Transverse colon (tissue), 4 donors: Measurements from ENCODE around the gene SLC16A12. TPM values are rescaled to one million over a fixed set of nuclear protein-coding genes. Genes with fewer than 3 reads are reported as not detected.
A peak's percentile ranks its signal among the peaks of the same experiment; 100 is the strongest.

Experiments used
- DNase-seq: peaks from one replicate; pipeline ENCODE4 v3.0.0-alpha.2; 2019
- H3K27ac ChIP-seq, 4 donors: fragments of 200-600 bp; sonication (generic); 2 replicates each; pipeline ENCODE4 v1.5.1; 2016 to 2018; ENCODE audit warnings: inconsistent platforms in 4 of 4
- H3K27me3 ChIP-seq: fragments of 200-600 bp; sonication (generic); 2 replicates; pipeline ENCODE4 v1.5.1; 2017; ENCODE audit warnings: inconsistent platforms
- H3K36me3 ChIP-seq, 4 donors: fragments of 200-600 bp; sonication (generic); 2 replicates each; pipeline ENCODE4 v1.5.1; 2017 to 2019; ENCODE audit warnings: inconsistent platforms in 4 of 4
- H3K4me1 ChIP-seq, 4 donors: fragments of 200-600 bp; sonication (generic); 2 replicates each; pipeline ENCODE4 v1.5.1; 2017 to 2020; ENCODE audit warnings: inconsistent platforms in 4 of 4
- H3K4me3 ChIP-seq, 4 donors: fragments of 200-600 bp; sonication (generic); 1 replicate in 1 of 4; 2 replicates in 3 of 4; pipeline versions ENCODE4 v1.5.1 to v1.6.1; 2017 to 2019; ENCODE audit warnings: inconsistent platforms in 4 of 4
- H3K9me3 ChIP-seq, 2 donors: fragments of 200-600 bp; sonication (generic); 2 replicates each; pipeline ENCODE4 v1.5.1; 2017 to 2019; ENCODE audit warnings: inconsistent platforms in 2 of 2
- EP300 ChIP-seq: sonication (generic); formaldehyde crosslinking; IDR thresholded peaks from one replicate; pipeline ENCODE4 v1.6.1; 2017; ENCODE audit warnings: antibody characterized with exemption, low read depth
- POLR2A ChIP-seq: fragments of 450-650 bp; IDR thresholded peaks from one replicate; pipeline ENCODE4 v1.6.1; 2016; ENCODE audit warnings: antibody characterized with exemption, mild to moderate bottlenecking, moderate library complexity
- POLR2AphosphoS5 ChIP-seq, 3 donors: sonication (generic); formaldehyde crosslinking; IDR thresholded peaks; one replicate each; pipeline ENCODE4 v1.6.1; 2016; ENCODE audit warnings: antibody characterized with exemption in 3 of 3
- whole genome bisulfite sequencing, 2 donors: methylation state at CpG; one replicate each; pipeline ENCODE4 v1.1.5; 2018; ENCODE audit warnings: low coverage in 1 of 2; 5-methylcytosine and 5-hydroxymethylcytosine counted together
- in situ Hi-C, 4 donors: fragments of 200-750 bp; cut with MboI; loops; one replicate each; pipeline versions ENCODE4 v1.15.0 to v1.15.1; 2017; ENCODE audit warnings: low sequenced_read_pairs in 3 of 4, low pct_ligation_motif_present in 1 of 4, low pct_unique_long_range_greater_than_20kb in 1 of 4
- intact Hi-C: fragments of 100-400 bp; cut with DNase I; formaldehyde crosslinking; loops from one replicate; pipeline ENCODE4 v1.15.1; 2023; ENCODE audit warnings: low total_unique reads
- total RNA-seq, 4 donors: library from RNA; depleted of rRNA; stranded (reverse); fragments of >200 nt; gene quantifications; one replicate each; pipeline ENCODE4 v1.1.0, GENCODE V29; 2016
- TF ChIP-seq, protein P1 (sequence below), 5 experiments: fragments of 200-600 bp in 3 of 5; fragments of 450-650 bp in 2 of 5; sonication (generic) in 3 of 5; IDR thresholded peaks; 1 replicate in 2 of 5; 2 replicates in 3 of 5; pipeline ENCODE4 v1.5.1; 2016 to 2017; ENCODE audit warnings: antibody characterized with exemption in 5 of 5, inconsistent platforms in 3 of 5, mild to moderate bottlenecking in 2 of 5, moderate library complexity in 1 of 5

Gene SLC16A12
- total RNA-seq, 4 donors from 2014 or later, result 0.27 to 7.6 (median 0.48) TPM; not detected in 1

DNA sequence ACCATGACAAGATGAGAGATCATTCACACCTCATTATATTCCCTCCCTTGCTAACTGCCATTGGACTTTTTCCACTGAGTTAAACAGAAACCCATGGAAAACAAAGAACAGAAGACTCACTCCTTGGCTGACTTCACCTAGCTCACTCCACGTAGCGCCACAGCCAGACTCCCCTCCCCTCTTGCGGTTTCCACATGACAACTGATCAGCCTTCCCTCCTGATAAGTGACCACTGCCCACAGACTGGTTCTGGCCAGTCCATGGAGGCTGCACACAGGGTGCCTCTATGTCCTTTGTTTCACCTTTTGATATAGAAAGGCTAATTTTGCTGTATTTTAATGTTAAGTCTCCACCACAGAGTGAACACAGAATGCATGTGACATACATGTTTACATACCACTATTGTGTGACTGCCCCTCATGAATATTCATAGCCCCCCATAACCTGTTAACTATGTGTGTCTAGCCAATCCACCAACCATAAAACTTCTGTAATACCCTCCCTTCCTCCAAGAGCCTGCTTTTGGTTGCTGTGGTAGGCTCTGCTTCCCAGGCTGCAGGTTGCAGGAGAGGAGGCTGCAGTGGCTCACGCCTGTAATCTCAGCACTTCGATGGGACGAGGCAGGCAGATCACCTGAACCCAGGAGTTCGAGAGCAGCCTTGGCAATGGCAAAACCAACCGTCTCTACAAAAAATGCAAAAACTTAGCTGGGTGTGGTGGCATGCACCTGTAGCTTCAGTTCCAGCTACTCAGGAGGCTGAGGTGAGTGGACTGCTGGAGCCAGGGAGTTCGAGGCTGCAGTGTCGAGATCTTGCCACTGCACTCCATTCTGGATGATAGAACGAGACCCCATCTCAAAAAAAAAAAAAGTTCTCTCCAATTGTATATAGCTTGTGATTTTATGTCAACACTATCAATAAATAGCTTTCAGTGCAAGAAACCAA lies 131.0 kb downstream of the SLC16A12 start:
- no peak for TF ChIP-seq POLR2AphosphoS5 (IDR thresholded peaks at IDR 0.05)
- no peak for TF ChIP-seq EP300
- TF ChIP-seq, protein P1, sequence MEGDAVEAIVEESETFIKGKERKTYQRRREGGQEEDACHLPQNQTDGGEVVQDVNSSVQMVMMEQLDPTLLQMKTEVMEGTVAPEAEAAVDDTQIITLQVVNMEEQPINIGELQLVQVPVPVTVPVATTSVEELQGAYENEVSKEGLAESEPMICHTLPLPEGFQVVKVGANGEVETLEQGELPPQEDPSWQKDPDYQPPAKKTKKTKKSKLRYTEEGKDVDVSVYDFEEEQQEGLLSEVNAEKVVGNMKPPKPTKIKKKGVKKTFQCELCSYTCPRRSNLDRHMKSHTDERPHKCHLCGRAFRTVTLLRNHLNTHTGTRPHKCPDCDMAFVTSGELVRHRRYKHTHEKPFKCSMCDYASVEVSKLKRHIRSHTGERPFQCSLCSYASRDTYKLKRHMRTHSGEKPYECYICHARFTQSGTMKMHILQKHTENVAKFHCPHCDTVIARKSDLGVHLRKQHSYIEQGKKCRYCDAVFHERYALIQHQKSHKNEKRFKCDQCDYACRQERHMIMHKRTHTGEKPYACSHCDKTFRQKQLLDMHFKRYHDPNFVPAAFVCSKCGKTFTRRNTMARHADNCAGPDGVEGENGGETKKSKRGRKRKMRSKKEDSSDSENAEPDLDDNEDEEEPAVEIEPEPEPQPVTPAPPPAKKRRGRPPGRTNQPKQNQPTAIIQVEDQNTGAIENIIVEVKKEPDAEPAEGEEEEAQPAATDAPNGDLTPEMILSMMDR (IDR thresholded peaks at IDR 0.05), result no peak
- TF ChIP-seq POLR2A, result no peak
- Histone ChIP-seq H3K9me3 (no peaks in the 10 kb centered on the region), H3K36me3 (peaks cover 0 to 8% (median 0%) of the 10 kb centered on the region in 4 donors), H3K27me3 (no peaks in the 10 kb centered on the region), H3K4me1 (no peaks in the 10 kb centered on the region), H3K27ac (no peak overlapping the region), H3K4me3 (no peak overlapping the region)
- no peak for DNase-seq
- in situ Hi-C loops (no loop called here), intact Hi-C loops (no loop called here)
- 62% methylated on average over 11 of the region's 11 CpGs; no CpG with 5 or more reads in 1 of the 2 donors for WGBS, 2 donors

DNA sequence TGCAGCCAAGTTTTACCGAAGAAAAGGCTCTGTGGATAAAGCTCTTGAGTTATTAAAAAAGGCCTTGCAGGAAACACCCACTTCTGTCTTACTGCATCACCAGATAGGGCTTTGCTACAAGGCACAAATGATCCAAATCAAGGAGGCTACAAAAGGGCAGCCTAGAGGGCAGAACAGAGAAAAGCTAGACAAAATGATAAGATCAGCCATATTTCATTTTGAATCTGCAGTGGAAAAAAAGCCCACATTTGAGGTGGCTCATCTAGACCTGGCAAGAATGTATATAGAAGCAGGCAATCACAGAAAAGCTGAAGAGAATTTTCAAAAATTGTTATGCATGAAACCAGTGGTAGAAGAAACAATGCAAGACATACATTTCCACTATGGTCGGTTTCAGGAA lies 132.4 kb downstream of the SLC16A12 start:
- Histone ChIP-seq H3K4me3 (no peak overlapping the region), H3K27me3 (no peaks in the 10 kb centered on the region), H3K4me1 (peaks cover 0 to 3% (median 0%) of the 10 kb centered on the region in 4 donors), H3K27ac (no peak overlapping the region), H3K36me3 (peaks cover 0 to 8% (median 0%) of the 10 kb centered on the region in 4 donors), H3K9me3 (no peaks in the 10 kb centered on the region)
- no peak for DNase-seq
- TF ChIP-seq EP300 (no peak), POLR2AphosphoS5 (IDR thresholded peaks at IDR 0.05) (no peak), POLR2A (no peak)
- TF ChIP-seq, protein P1 (IDR thresholded peaks at IDR 0.05), result no peak
- intact Hi-C loops, result no loop called here
- 91 to 100% methylated on average over 1 to 2 of the region's 2 CpGs for WGBS, 2 donors
- in situ Hi-C loops, result no loop called here

DNA sequence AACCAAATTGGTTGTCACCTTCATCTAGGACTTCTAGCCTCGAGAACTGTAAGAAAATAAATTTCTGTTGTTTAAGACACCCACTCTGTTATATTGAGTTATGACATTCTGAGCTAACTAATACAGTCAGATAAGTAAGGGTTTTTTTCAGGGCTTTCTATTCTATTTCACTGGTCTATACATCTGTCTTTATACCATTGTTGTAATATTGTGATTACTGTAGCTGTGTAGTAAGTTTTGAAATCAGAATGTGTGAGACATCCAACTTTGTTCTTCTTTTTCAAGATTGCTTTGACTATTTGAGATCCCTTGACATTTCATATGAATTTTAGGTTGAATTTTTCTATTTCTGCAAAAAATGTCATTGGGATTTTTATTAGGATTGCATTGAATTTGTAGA lies 135.4 kb downstream of the SLC16A12 start:
- TF ChIP-seq POLR2AphosphoS5 (IDR thresholded peaks at IDR 0.05), result no peak
- no peak for TF ChIP-seq POLR2A
- TF ChIP-seq EP300, result no peak
- TF ChIP-seq, protein P1 (IDR thresholded peaks at IDR 0.05), result no peak
- intact Hi-C loops, result no loop called here
- 91 to 92% methylated on average over 1 of the region's 1 CpG for WGBS, 2 donors
- Histone ChIP-seq H3K4me1 (peaks cover 0 to 9% (median 0%) of the 10 kb centered on the region in 4 donors), H3K27ac (no peak overlapping the region), H3K9me3 (no peaks in the 10 kb centered on the region), H3K27me3 (no peaks in the 10 kb centered on the region), H3K4me3 (no peak overlapping the region), H3K36me3 (peaks cover 0 to 8% (median 0%) of the 10 kb centered on the region in 4 donors)
- DNase-seq, result no peak
- in situ Hi-C loops, result no loop called here

DNA sequence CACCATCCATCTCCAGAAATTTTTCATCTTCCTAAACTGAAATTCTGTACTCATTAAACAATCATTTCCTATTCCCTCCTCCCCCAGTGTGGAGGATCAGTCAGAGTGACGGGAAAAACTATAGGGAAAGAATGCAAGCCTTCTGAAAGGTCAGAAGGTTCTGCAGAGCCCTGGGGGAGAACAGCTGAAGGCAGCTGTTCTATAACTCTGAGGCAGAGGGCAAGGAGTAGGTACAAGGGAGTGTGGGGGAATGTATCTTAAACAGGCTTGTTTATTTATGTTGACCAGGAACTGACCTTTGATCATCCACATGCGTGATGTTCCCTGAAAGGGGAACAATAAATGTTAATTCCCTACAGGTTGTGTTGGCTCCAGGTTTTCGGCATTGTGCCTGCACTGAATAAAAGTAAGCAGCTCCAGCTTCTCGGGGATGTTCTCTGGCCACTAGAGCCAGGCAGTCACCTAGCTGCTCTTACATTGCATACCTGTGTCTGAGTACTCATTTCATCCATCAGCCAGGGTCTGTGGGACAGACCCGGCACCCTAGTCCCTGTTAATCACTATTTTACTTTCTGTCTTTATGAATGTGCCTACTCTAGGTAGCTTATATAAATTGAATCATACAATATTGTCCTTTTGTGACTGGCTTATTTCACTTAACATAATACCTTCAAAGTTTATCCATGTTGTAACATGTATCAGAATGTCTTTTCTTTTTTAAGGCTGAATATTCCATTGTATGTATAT lies 137.2 kb downstream of the SLC16A12 start:
- Histone ChIP-seq H3K4me3 (no peak overlapping the region), H3K4me1 (peaks cover 5 to 20% (median 8%) of the 10 kb centered on the region in 4 donors), H3K27ac (peak overlapping the region in 3 of 4 donors; percentile 7 to 34 (median 26)), H3K9me3 (no peaks in the 10 kb centered on the region), H3K36me3 (peaks cover 0 to 6% (median 0%) of the 10 kb centered on the region in 4 donors), H3K27me3 (no peaks in the 10 kb centered on the region)
- intact Hi-C loops, result no loop called here
- 58 to 64% methylated on average over 5 of the region's 5 CpGs for WGBS, 2 donors
- in situ Hi-C loops, result no loop called here
- DNase-seq, result peak; percentile 17
- TF ChIP-seq, protein P1 (IDR thresholded peaks at IDR 0.05), result no peak
- TF ChIP-seq EP300, result no peak
- TF ChIP-seq POLR2AphosphoS5 (IDR thresholded peaks at IDR 0.05), result no peak
- TF ChIP-seq POLR2A, result no peak
